Ascending aorta (tissue), 2 donors: Measurements from ENCODE around the gene TMEM244. TPM values are rescaled to one million over a fixed set of nuclear protein-coding genes. Genes with fewer than 3 reads are reported as not detected.

Experiments used
- DNase-seq, 2 donors: peaks; one replicate each; pipeline ENCODE4 v3.0.0-alpha.2; 2019; ENCODE audit warnings: low spot score in 2 of 2
- H3K27ac ChIP-seq, 2 donors: fragments of 200-600 bp; sonication (generic); one replicate each; pipeline ENCODE4 v1.5.1; 2016 to 2017; ENCODE audit warnings: mild to moderate bottlenecking in 1 of 2
- H3K27me3 ChIP-seq: fragments of 200-600 bp; sonication (generic); one replicate; pipeline ENCODE4 v1.5.1; 2017
- H3K36me3 ChIP-seq, 2 donors: fragments of 200-600 bp; sonication (generic); one replicate each; pipeline ENCODE4 v1.5.1; 2016
- H3K4me1 ChIP-seq, 2 donors: fragments of 200-600 bp; sonication (generic); one replicate each; pipeline ENCODE4 v1.5.1; 2016 to 2017; ENCODE audit warnings: mild to moderate bottlenecking in 1 of 2
- H3K4me3 ChIP-seq, 2 donors: fragments of 200-600 bp; sonication (generic); one replicate each; pipeline ENCODE4 v1.5.1; 2016 to 2017; ENCODE audit warnings: mild to moderate bottlenecking in 1 of 2
- H3K9me3 ChIP-seq, 2 donors: fragments of 200-600 bp; sonication (generic); one replicate each; pipeline ENCODE4 v1.5.1; 2016
- intact Hi-C: fragments of 100-400 bp; cut with DNase I; formaldehyde crosslinking; loops from one replicate; pipeline ENCODE4 v1.15.1; 2023
- total RNA-seq: library from RNA; depleted of rRNA; stranded (reverse); fragments of >200 nt; gene quantifications from one replicate; pipeline ENCODE4 v1.1.0, GENCODE V29; 2016
- TF ChIP-seq, protein P1 (sequence below), 3 experiments: fragments of 200-600 bp in 2 of 3; fragments of 450-650 bp in 1 of 3; sonication (generic) in 2 of 3; IDR thresholded peaks; one replicate each; pipeline ENCODE4 v1.5.1; 2016 to 2019; ENCODE audit warnings: antibody characterized with exemption in 3 of 3, mild to moderate bottlenecking in 1 of 3, moderate library complexity in 1 of 3

TMEM244 gene
- total RNA-seq, 1 donor from 2014 or later = not detected

DNA sequence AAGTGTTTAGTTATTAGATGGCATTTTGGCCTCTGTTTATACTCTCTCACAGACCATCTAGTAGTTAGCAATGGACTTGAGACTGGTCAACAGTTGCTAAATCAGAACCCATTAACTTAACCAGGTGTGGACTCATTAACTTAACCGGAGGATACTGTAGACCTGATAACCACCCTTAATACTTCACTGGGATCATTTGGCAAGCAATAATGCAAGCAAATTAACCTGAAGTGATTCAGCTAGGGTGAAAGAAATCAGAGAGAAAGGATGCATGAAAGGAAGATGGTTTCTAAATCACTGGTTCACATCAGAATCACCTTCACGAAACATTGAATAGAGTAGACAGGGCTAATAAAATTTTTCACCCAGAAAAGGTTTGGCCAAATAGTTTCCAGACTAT, 73.3 kb downstream of the TMEM244 start:
- TF ChIP-seq, protein P1, sequence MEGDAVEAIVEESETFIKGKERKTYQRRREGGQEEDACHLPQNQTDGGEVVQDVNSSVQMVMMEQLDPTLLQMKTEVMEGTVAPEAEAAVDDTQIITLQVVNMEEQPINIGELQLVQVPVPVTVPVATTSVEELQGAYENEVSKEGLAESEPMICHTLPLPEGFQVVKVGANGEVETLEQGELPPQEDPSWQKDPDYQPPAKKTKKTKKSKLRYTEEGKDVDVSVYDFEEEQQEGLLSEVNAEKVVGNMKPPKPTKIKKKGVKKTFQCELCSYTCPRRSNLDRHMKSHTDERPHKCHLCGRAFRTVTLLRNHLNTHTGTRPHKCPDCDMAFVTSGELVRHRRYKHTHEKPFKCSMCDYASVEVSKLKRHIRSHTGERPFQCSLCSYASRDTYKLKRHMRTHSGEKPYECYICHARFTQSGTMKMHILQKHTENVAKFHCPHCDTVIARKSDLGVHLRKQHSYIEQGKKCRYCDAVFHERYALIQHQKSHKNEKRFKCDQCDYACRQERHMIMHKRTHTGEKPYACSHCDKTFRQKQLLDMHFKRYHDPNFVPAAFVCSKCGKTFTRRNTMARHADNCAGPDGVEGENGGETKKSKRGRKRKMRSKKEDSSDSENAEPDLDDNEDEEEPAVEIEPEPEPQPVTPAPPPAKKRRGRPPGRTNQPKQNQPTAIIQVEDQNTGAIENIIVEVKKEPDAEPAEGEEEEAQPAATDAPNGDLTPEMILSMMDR (IDR thresholded peaks at IDR 0.05) = no peak
- H3K4me1 ChIP-seq = no peaks in the 10 kb centered on the region
- no peaks in the 10 kb centered on the region for H3K9me3 ChIP-seq
- DNase-seq = no peak
- H3K27me3 ChIP-seq = no peaks in the 10 kb centered on the region
- no peak overlapping the region for H3K27ac ChIP-seq
- H3K36me3 ChIP-seq = no peaks in the 10 kb centered on the region
- H3K4me3 ChIP-seq = no peak overlapping the region
- intact Hi-C loops = no loop called here

DNA sequence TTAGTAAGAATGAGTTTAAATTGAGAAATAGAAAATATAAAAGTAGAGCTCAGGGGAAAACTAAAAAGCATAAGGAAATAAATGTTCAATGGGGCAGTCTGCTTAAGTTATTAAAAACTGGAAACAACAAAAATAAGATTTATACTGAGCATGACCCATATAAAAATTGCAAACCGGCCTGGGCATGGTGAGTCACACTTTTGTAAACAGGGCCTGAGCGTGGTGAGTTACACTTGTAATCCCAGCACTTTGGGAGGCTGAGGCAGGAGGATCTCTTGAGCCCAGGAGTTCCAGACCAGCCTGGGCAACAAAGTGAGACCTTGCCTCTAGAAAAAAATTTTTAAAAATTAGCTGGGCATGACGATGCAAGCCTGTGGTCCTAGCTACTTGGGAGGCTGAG, 74.6 kb downstream of the TMEM244 start:
- Histone ChIP-seq H3K27me3 (no peaks in the 10 kb centered on the region), H3K4me1 (no peaks in the 10 kb centered on the region), H3K36me3 (no peaks in the 10 kb centered on the region), H3K27ac (no peak overlapping the region), H3K4me3 (no peak overlapping the region), H3K9me3 (no peaks in the 10 kb centered on the region)
- intact Hi-C loops = no loop called here
- TF ChIP-seq, protein P1 (IDR thresholded peaks at IDR 0.05) = no peak
- DNase-seq = no peak

DNA sequence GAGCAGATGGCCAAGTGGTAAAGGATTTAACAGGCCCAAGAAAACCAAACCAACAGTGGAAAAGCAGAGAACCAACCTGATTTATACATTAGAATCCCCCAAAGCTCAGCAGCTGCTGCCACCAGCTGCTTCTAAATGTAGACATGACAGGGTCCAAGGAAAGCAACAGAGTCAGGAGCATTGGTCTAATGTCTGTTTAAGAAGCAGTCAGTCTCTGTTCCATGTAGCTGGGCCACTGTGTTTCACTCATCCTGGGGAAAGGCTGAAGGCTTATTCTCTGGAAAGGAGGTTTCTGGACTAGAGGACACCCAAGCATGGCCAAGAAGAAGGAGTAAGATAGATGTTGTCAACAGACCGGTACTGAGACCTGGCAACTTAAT, 75.4 kb downstream of the TMEM244 start:
- no peaks in the 10 kb centered on the region for H3K27me3 ChIP-seq
- H3K36me3 ChIP-seq = no peaks in the 10 kb centered on the region
- no peak for DNase-seq
- H3K27ac ChIP-seq = no peak overlapping the region
- H3K9me3 ChIP-seq = no peaks in the 10 kb centered on the region
- intact Hi-C loops = no loop called here
- TF ChIP-seq, protein P1 (IDR thresholded peaks at IDR 0.05) = no peak
- no peak overlapping the region for H3K4me3 ChIP-seq
- no peaks in the 10 kb centered on the region for H3K4me1 ChIP-seq

DNA sequence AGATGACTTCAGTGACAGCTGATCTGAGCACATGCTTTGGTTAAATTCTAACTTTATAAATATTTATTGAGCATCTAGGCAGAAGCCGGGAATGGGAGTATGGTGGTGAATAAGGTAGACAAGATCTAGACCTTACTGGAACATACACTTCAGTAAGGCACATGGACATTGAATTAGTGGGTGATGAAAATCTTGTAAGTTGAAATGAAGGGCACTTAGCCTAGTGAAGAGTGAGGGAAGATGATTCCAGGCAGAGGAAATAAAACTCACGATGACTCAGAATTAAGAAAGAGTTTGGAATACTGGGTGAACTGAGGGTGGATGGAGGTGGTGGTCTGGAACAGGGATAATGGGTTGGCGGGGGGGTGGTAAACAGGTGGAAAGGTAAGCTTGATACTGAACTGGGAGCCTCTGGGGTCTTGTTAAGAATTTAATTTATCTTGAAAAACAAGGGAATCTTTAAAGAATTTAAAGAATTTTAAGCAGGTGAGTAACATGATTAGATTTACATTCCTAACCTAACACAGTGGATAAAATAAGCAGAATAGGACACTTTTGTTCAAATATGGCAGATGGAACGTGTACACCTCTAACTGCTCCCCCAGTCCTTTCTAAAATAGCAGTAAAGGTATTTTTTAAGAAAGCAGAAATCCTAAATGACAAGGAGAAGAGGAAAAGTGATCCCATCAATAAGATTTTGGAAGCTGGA, 75.9 kb downstream of the TMEM244 start:
- H3K4me3 ChIP-seq = no peak overlapping the region
- TF ChIP-seq, protein P1 (IDR thresholded peaks at IDR 0.05) = no peak
- no peak for DNase-seq
- H3K27ac ChIP-seq = no peak overlapping the region
- H3K36me3 ChIP-seq = no peaks in the 10 kb centered on the region
- no peaks in the 10 kb centered on the region for H3K4me1 ChIP-seq
- H3K9me3 ChIP-seq = no peaks in the 10 kb centered on the region
- intact Hi-C loops = no loop called here
- H3K27me3 ChIP-seq = no peaks in the 10 kb centered on the region

Other genes starting within 250 kb of the TMEM244 start
- gene ARHGAP18, start 151.1 kb downstream of the TMEM244 start, total RNA-seq = 10.7 TPM
- 2.0 TPM for gene L3MBTL3, start 157.3 kb upstream of the TMEM244 start, total RNA-seq